HepG2 (cell line): ENCODE measurements around the gene CFL1. TPM values are rescaled to one million over a fixed set of nuclear protein-coding genes. Genes with fewer than 3 reads are reported as not detected.
A peak's percentile ranks its signal among the peaks of the same experiment; 100 is the strongest.

Source experiments
- CEBPZ ChIP-seq: IDR thresholded peaks from 2 replicates; pipeline ENCODE4 v1.6.1; 2012; ENCODE audit warnings: low read length, improper control_type of control experiment
- GABPA ChIP-seq, 2 experiments: IDR thresholded peaks; 2 replicates each; pipeline ENCODE4 v1.6.1; 2011 to 2016; ENCODE audit warnings: low read depth in 2 of 2, low read length in 1 of 2, missing biosample characterization in 1 of 2, missing genetic modification characterization in 1 of 2
- HNRNPK ChIP-seq: fragments of 200-400 bp; formaldehyde crosslinking; IDR thresholded peaks from 2 replicates; pipeline ENCODE4 v1.6.1; 2018; ENCODE audit warnings: low read length, low read depth, moderate library complexity, mild to moderate bottlenecking; ENCODE audit not compliant: poor library complexity, severe bottlenecking
- HOXA3 ChIP-seq: sonication (generic); formaldehyde crosslinking; IDR thresholded peaks from 2 replicates; pipeline ENCODE4 v1.5.0; 2020; ENCODE audit warnings: missing genetic modification reagents
- MTF1 ChIP-seq: sonication (generic); formaldehyde crosslinking; IDR thresholded peaks from 2 replicates; pipeline ENCODE4 v1.5.0; 2020; ENCODE audit warnings: missing genetic modification reagents
- NFE2L1 ChIP-seq: sonication (generic); formaldehyde crosslinking; IDR thresholded peaks from 2 replicates; pipeline ENCODE4 v1.4.0; 2020; ENCODE audit warnings: missing genetic modification reagents, mild to moderate bottlenecking, borderline replicate concordance
- PHF21A ChIP-seq: sonication (generic); formaldehyde crosslinking; IDR thresholded peaks from 2 replicates; pipeline ENCODE4 v1.5.0; 2020; ENCODE audit warnings: mild to moderate bottlenecking, missing genetic modification reagents
- RXRB ChIP-seq: IDR thresholded peaks from 2 replicates; pipeline ENCODE4 v1.6.1; 2016; ENCODE audit warnings: borderline replicate concordance, missing genetic modification reagents, missing compliant biosample characterization
- TEAD3 ChIP-seq: optimal IDR thresholded peaks from 2 replicates; pipeline ENCODE3; 2016; ENCODE audit warnings: borderline replicate concordance
- ZBTB44 ChIP-seq: sonication (generic); formaldehyde crosslinking; IDR thresholded peaks from 2 replicates; pipeline ENCODE4 v1.4.0; 2020; ENCODE audit warnings: missing genetic modification reagents
- ZFX ChIP-seq: sonication (generic); formaldehyde crosslinking; IDR thresholded peaks from 2 replicates; pipeline ENCODE4 v1.4.0; 2020; ENCODE audit warnings: mild to moderate bottlenecking, low read depth, missing genetic modification reagents, moderate library complexity
- ZNF263 ChIP-seq: sonication (generic); formaldehyde crosslinking; IDR thresholded peaks from 2 replicates; pipeline ENCODE4 v1.4.0; 2020; ENCODE audit warnings: missing genetic modification reagents
- ZNF414 ChIP-seq: sonication (generic); formaldehyde crosslinking; IDR thresholded peaks from 2 replicates; pipeline ENCODE4 v1.5.0; 2020; ENCODE audit warnings: missing genetic modification reagents
- ZNF550 ChIP-seq: sonication (generic); formaldehyde crosslinking; IDR thresholded peaks from 2 replicates; pipeline ENCODE4 v1.4.0; 2020; ENCODE audit warnings: mild to moderate bottlenecking, missing genetic modification reagents, borderline replicate concordance
- ZNF609 ChIP-seq: sonication (generic); formaldehyde crosslinking; IDR thresholded peaks from 2 replicates; pipeline ENCODE4 v1.4.0; 2020; ENCODE audit warnings: mild to moderate bottlenecking, missing genetic modification reagents, borderline replicate concordance
- ZNF841 ChIP-seq: sonication (generic); formaldehyde crosslinking; IDR thresholded peaks from 2 replicates; pipeline ENCODE4 v1.8.1; 2023; ENCODE audit warnings: missing genetic modification reagents, borderline replicate concordance
- polyA plus RNA-seq, 8 experiments: library from polyadenylated mRNA; depleted of rRNA in 3 of 8; stranded (reverse) in 7 of 8; unstranded in 1 of 8; fragments of >200 nt; fragmentation: Illumina TruSeq in 4 of 8; extraction: Trizol in 4 of 8; gene quantifications; 2 replicates each; pipeline versions ENCODE4 v1.2.1 to v1.2.3, GENCODE V29; 2011 to 2016; ENCODE audit warnings: low read depth in 4 of 8, missing spikeins in 1 of 8, mixed read lengths in 1 of 8; ENCODE audit not compliant: insufficient read depth in 1 of 8
- total RNA-seq, 5 experiments: library from RNA; depleted of rRNA; stranded (reverse); fragments of >200 nt; fragmentation: Illumina TruSeq; extraction: Trizol; gene quantifications; 2 replicates each; pipeline ENCODE4 v1.2.3, GENCODE V29; 2016; ENCODE audit warnings: low read depth in 1 of 5

The CFL1 gene
- total and polyA plus RNA-seq, 2 of the 13 experiments (the other 11 are each of a cell fraction or from before 2014, with no cell fraction given), result 379 to 383 TPM

GRCh38 chr11:65854161-65854592, 3.8 kb downstream of the CFL1 start (continued):
- no peak for TF ChIP-seq GABPA (IDR thresholded peaks at IDR 0.05; ENCODE audit: low read depth, low read length)
- 0 out of 2 replicates have a peak, but pooled peaks have one; percentile 32 for TF ChIP-seq GABPA (CRISPR knock-in tag; IDR thresholded peaks at IDR 0.05; ENCODE audit: low read depth)
- 0 out of 2 replicates have a peak, but pooled peaks have one; percentile 38 for TF ChIP-seq PHF21A
- peak; percentile 61; the same call in 1 of the 2 replicates for TF ChIP-seq HOXA3 (CRISPR knock-in tag)
- peak; percentile 85 for TF ChIP-seq RXRB
- peak; percentile 56; the same call in 1 of the 2 replicates for TF ChIP-seq ZNF609 (CRISPR knock-in tag)
- no peak for TF ChIP-seq NFE2L1 (CRISPR knock-in tag)
- TF ChIP-seq ZNF841 (CRISPR knock-in tag), result no peak
- TF ChIP-seq ZNF414 (CRISPR knock-in tag), result no peak
- no peak for TF ChIP-seq ZBTB44 (CRISPR knock-in tag)
- TF ChIP-seq ZFX (CRISPR knock-in tag), result no peak
- no peak for TF ChIP-seq CEBPZ
- TF ChIP-seq TEAD3, result peak; percentile 11
- TF ChIP-seq ZNF263 (CRISPR knock-in tag), result no peak
- TF ChIP-seq MTF1 (CRISPR knock-in tag), result 0 out of 2 replicates have a peak, but pooled peaks have one; percentile 37
- TF ChIP-seq ZNF550 (CRISPR knock-in tag), result no peak
- no peak for TF ChIP-seq HNRNPK
